Globus pallidus (tissue), 1 donor: ENCODE measurements around the gene CREM.

Source experiments
- DNase-seq: peaks from one replicate; pipeline ENCODE4 v3.0.0-alpha.2; 2015; ENCODE audit warnings: low spot score

Gene CREM

DNA sequence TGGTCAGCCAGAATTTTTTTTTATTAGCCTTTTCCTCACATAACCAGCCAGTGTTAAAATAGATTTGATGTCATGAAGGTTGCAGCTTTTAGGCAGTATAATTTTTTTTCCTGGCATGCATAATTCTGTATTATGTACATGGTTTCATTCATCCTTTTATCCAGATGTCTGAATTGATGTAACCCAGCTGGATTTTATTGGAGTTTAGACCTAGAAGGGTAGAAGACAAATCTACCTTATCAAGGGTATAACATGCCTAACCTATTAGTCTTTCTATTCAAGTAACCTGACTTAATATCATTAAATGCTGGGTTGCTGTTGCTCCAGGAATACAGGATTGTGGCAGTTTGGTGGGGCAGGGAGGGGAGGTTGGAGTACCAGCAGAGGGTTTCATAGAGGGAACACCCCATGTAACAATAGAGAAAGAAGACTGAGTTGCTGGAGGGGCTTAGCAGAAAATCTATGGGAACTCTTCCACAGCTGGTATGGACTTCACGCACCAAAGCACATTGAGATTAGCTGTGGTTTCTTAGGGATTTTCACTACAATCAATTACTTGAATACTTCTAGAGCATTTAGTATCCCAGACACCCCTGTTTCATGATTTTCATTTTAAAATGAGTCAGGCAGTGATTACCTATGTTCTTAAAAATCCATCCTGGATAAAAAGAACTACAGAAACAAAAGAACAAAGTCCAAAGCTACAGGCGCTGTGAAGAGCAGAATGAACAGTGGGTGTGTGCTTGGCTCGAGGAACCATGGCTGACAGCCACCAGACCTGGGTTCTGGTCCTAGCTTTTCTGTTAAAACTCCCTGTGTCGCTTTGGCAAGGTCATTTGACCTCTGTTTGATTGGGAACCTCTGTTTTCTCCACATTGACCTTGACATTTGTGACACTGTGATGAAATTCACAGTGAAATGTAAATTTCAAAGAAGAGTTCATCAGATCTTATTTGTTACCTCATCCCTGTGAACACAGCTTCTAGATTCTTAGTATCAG lies 93.5 kb downstream of the CREM start:
- no peak for DNase-seq

DNA sequence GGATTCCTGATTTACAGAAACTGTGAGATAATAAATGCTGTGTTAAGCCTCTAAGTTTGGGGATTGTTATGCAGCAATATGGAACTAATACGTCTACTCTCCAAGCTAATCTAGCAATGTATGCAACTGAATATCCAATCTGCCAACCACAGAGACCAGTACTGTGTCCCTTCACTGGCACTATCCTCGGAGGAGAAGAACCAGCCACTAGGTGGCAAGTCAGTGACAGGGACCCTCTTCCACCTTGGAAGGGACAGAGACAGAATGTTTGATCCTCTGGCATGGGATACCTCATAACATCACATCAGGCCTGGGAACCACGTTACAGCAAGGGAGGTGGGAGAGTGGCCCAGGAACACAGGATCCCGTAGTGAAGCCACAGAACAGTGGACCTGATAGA lies 96.4 kb downstream of the CREM start:
- DNase-seq: no peak

DNA sequence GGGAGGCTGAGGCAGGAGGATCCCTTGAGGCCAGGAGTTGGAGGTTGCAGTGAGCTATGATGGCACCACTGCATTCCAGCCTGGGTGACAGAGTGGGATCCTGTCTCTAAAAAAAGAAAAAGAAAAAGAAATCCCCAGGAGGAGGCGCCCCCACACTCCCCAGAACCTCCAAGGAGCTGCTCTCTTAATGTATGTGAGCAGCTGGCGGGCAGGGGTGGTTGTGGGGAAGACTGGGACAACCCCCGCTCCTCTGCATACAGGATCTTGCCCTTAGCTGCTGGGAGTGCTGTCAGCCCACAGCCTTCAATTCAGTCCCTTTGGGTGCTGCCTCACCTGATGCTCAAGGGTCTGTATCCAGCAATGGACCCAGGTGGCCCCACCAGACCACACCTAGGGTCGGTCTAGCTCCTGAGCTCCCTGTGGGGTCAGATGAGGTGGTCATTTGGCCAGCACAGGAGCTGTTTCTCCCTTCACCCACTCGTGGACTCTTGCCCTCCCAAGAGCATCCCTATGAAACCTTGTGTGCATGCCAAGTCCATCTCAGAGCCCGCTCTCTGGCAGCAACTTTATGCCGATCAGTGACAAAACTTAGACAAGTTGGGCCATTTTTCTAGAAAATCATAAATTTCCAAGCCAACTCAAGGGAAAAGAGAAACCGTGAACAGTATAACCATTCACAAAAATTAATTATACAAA lies 97.5 kb downstream of the CREM start:
- no peak for DNase-seq

DNA sequence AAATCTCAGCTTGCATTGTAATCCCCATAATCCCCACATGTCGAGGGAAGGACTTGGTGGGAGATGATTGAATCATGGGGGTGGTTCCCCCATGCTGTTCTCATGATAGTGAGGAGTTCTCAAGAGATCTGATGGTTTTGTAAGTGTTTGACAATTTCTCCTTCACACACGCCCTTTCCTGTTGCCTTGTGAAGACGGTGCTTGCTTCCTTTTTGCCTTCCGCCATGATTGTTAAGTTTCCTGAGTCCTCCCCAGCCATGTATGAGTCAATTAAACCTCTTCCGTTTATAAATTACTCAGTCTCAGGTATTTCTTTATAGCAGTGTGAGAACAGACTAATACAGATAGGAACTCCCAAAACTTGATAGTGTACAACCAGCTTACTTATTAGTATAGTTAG lies 98.6 kb downstream of the CREM start:
- DNase-seq: no peak

DNA sequence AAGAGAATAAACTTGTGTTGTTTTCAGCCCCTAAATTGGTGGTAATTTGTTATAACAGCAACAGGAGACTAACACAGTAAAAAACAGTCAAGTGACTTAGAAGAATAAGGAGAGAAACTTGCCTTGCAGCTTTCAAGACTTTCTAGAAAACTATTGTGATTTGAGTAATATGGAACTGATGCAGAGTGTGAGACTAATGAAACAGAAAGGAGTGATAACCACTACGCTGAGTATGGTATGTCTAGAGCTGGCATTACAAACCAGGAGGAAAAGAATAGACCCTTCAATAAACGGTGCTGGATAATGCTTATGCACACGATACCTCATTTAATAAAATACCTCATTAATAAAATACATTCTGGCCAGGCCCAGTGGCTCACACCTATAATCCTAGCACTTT lies 99.9 kb downstream of the CREM start:
- DNase-seq: no peak

DNA sequence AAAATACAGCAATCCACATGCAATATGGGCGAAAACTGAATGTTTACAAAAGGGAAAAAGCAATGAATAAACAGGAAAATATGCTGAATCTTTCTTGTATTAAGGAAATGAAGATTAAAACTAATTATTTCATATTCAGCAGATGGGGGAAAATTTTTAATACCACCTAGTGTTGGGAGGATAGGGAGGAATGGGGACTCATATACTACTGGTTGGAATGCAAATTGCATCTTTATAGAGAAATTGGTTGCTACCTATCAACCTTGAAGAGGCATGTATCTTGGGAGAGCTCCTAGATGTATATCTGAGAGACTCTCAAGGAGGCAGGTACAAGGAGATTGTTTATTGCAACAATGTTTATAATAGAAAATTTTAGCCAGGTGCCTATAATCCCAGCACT lies 101.4 kb downstream of the CREM start:
- DNase-seq: no peak

DNA sequence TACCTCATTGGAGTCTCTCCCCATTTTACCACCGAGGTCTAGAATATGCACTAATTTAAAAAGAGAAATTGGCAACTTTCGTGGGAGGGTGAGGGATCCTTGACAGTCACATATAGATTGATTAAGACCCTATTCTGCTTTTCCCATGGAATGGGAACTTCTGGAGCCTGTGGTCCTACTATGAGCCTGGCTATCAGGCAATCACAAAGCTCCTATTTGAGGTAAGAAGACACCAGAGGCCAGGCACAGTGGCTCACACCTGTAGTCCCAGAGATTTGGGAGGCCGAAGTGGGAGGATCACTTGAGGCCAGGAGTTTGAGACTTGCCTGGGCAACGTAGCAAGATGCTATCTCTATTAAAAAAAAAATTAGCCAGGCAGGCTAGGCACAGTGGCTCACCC lies 105.0 kb downstream of the CREM start:
- DNase-seq: no peak

DNA sequence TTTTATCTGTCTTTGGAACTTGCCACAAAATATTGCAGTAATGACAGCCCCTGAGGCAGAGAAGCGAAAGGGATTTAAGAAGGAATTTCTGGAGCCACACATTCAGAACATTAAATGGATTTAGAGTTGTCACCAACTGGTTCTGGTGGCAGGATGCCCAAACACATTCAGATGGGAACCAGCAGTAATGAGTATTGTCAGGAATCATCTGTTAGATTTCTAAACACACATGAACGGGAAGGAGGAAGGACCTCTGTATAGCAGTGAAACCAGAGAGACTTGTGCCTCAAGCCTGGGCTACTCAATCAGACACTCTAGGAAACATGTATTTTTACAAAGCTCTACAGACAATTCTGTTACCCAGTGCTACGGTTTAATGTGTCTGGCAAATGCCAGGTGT lies 105.9 kb downstream of the CREM start:
- no peak for DNase-seq

DNA sequence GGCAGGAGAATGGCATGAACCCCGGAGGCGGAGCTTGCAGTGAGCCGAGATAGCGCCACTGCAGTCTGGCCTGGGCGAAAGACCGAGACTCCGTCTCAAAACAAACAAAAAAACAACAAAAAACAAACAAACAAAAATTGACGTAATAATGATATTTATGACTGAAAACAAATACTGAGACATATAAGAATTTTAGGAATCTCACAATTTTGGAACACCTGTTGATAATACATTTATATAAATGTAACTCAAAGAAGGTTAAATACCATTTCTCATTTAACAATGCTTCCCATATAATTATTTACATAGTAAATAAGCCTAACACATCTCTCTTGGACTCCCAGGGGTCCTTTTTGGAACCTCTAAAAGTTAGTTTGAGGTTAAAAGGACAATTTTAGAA lies 107.4 kb downstream of the CREM start:
- no peak for DNase-seq

DNA sequence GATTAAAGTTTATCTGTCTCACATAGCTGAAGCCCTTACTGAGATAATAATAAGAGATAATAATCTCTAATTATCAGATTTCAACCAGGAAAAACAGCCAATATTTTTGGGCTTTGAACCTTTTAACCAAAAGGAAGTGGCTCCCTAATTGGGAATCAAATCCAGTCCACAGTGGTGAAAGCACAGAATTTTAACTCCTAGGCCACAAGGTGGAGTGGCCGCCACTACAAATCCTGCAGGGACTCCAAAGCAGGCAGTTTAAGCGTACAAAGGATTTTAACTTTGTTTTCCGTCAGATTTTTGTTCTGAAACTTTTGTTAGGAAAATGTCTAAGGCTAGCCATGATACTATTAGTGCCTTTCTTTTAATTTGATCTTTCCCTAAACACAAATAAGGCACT lies 110.1 kb downstream of the CREM start:
- no peak for DNase-seq

DNA sequence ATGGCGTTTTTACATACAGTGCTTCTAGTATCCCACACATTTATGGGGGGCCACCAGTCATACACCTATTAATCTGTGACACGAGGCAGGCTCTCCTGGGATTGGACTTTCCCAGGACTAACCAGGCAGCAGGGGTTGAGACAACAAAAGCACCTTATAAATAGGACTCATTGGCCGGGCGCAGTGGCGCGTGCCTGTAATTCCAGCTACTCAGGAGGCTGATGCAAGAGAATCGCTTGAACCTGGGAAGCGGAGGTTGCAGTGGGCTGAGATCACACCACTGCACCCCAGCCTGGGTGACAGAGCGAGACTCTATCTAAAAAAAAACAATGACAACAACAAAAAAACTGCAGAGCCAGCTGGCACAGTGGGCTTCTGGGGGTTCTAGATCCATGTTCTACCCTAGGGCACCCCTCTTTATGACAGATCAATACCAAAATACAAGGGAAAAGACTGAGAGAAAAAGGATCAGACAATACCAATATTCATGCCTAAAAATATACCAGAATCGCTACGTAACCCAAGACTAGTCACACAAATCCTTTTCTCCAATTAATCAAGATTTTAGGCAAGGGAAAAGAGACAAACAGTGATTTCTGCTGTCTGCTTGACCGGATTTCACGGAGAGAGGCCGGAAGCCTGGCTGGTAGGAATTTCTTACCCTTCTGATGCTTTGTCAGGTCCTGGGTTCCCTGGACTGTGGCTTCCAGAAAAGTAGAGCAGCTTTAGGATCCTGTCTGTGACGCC lies 111.3 kb downstream of the CREM start:
- DNase-seq: no peak

DNA sequence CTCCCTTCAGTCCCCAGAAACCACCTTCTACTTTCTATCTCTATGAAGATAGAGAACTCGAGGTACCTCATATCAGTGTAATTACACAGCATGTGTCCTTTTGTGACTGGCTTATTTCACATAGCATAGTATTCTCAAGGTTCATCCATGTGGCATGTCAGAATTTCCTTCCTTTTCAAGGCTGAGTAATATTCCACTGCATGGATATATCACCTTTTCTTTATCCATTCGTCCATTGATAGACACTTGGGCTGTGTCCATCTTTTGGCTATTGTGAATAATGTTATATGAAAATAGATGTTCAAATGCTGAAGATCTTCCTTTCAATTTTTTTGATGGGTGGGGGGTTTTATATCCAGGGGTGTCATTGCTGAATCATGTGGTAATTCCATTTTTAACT lies 117.9 kb downstream of the CREM start:
- no peak for DNase-seq

DNA sequence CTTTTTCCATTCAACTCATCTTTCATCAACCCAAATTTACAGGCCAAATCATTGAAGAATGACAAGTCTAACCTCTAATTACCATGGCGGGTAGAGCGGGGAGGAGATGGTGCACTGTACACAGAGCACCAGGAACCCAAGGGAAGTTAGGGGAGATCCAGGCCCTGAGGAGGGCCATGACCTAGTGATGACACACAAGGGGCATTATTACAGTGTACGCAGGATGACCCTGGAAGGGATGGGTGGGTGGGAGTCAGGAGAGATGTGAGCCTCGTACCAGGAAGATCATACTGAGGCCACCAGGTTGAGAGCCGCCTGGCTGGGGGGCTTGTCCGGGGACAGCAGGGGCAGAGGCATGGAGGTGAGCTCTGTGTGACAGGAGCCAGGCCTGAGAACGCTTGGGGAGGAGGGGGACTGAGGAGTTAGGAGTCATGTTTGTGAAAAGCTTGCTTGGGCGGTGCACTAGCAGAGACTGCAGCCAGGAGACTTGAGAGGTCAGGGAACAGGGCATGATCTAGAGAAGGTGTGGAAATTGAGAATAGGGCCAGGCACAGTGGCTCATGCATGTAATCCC lies 120.2 kb downstream of the CREM start:
- no peak for DNase-seq

DNA sequence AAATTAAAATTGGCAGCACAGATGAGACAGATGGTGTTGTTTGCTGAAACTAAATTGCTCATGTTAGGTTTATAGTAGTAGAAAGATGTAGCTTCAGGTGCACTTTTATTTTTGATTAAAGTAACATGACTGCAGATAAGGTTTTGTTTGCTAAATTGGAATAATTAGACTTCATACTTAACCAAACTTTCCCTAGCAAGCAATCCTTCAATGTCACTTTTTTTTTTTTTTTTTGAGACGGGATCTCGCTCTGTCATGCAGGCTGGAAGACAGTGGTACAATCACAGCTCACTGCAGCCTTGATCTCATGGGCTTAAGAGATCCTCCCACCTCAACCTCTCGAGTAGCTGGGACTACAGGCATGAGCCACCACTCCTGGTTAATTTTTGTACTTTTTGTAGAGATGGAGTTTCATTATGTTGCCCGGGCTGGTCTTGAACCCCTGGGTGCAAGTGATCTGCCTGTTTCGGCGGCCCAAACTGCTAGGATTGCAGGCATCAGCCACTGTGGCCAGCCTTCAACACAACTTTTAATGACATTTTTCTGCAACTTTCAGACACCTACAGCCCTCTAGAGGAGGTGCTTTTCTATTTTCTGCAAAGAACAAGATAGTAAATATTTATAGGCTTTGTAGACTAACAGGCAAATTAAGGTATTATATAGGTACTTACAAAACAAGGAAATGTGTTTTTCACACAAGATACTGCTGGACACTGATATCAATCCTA lies 124.9 kb downstream of the CREM start:
- no peak for DNase-seq

DNA sequence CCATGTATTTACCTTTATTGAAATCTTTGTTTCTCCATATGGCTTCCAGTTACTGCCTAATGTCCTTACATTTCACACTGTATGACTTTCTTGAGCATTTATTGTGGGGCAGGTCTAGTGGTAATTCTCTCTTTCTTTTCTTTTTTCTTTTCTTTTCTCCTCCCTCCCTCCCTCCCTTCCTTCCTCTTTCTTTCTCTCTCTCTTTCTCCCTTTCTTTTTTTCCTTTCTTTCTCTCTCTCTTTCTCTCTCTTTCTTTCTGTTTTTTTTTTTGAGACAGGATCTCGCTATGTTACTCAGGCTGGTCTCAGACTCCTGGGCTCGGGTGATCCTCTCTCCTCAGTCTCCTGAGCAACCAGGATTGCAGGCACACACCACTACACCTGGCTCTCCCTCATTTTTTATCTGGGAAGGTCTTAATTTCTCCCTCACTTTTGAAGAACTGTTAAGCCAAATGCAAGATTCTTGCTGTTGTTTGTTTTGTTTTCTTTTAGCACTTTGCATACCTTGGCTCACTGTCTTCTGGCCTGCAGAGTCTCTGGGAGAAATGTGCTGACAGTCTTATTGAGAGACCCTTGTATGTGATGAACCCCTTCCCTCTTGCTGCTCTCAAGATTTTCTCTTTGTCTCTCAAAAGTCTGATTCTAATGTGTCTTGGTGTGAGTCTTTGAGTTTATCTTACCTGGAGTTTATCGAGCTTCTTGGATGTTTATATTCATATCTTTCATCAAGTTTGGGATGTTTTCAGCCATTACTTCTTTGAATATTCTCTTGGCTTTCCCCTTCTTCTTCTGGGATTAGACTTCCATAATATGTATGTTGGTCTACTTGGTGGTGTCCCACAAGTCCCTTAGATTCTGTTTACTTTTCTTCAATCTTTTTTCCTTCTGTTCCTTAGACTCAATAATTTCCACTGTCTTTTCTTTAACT lies 130.7 kb downstream of the CREM start:
- DNase-seq: no peak

DNA sequence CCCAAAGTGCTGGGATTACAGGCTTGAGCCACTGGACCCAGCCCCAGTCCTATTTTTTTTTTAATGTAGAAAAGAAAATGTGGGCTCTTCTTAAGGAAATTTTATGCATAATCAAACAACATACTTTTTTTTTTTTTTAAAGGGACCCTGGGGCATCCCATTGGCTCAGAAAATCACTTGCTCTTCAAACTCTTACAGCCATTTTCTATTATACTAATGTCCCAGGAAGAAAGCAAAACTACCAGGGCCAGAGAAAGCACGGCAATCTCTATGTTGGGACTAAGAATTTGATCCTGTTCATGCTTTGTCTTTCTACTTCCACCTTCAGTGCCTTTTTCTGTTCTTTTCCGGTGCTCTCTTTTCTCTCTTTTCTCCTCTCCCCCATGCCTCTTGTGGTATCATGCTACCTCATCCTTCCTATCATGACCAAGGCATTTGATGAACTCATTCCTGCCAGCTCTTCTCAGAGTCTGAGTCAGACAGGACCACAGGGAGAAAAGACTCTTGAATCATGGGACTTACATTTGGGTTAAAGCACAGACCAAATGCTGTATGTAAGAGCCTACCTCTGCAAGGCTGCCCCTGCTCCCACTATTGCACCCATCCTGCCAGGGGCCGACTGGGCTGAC lies 133.2 kb downstream of the CREM start:
- no peak for DNase-seq

DNA sequence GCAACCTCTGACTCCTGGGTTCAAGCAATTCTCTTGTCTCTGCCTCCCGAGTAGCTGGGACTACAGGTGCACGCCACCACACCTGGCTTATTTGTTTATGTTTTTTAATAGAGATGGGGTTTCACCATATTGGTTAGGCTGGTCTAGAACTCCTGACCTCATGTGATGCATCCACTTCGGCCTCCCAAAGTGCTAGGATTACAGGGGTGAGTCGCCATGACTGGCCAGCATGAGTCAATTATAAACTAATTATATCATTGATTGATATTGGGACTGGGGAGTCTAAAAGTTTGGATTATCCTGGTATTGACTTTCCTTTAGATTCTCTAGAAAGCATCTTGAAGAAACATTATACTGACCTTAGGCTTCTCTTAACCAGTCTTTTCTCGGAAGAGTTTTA lies 135.8 kb downstream of the CREM start:
- DNase-seq: no peak
